Upper lobe of right lung (tissue), 1 donor: ENCODE data around the gene XPR1. TPM values are rescaled to one million over a fixed set of nuclear protein-coding genes. Genes with fewer than 3 reads are reported as not detected.

ENCODE experiments used
- ATAC-seq: fragments of 200-7000 bp; cut with Tn5 transposase; one replicate; pipeline ENCODE4 v1.9.1; 2020; ENCODE audit warnings: mild to moderate bottlenecking, moderate library complexity
- DNase-seq: peaks from one replicate; pipeline ENCODE4 v3.0.0-alpha.2; 2020
- H3K27ac ChIP-seq: fragments of 200-600 bp; one replicate; pipeline ENCODE4 v1.8.0; 2022
- H3K27me3 ChIP-seq: fragments of 200-600 bp; one replicate; pipeline ENCODE4 v1.8.0; 2022; ENCODE audit warnings: mild to moderate bottlenecking
- H3K36me3 ChIP-seq: fragments of 200-600 bp; one replicate; pipeline ENCODE4 v1.8.0; 2022
- H3K4me1 ChIP-seq: fragments of 200-600 bp; one replicate; pipeline ENCODE4 v1.8.0; 2022
- H3K4me3 ChIP-seq: fragments of 200-600 bp; one replicate; pipeline ENCODE4 v1.8.0; 2022; ENCODE audit warnings: mild to moderate bottlenecking
- H3K9me3 ChIP-seq: fragments of 200-600 bp; one replicate; pipeline ENCODE4 v1.8.0; 2022
- intact Hi-C: fragments of 100-400 bp; cut with DNase I; formaldehyde crosslinking; loops from one replicate; pipeline ENCODE4 v1.11.0; 2022
- total RNA-seq: library from RNA; stranded (reverse); fragmentation: NEBNext Ultra II Directional; extraction: Animal tissue kit (Norgen Biotek cat#: 25700); gene quantifications from one replicate; pipeline ENCODE4 v1.2.1, GENCODE V29; 2021
- TF ChIP-seq, protein P1 (sequence below): fragments of 200-600 bp; IDR thresholded peaks from one replicate; pipeline ENCODE4 v1.8.0; 2022; ENCODE audit warnings: antibody characterized with exemption
- donor health status: DM: no; HTN: yes; CAD: no; lungs with severe emphysema.

XPR1 gene
- total RNA-seq, 1 donor from 2014 or later, result 23.5 TPM

DNA sequence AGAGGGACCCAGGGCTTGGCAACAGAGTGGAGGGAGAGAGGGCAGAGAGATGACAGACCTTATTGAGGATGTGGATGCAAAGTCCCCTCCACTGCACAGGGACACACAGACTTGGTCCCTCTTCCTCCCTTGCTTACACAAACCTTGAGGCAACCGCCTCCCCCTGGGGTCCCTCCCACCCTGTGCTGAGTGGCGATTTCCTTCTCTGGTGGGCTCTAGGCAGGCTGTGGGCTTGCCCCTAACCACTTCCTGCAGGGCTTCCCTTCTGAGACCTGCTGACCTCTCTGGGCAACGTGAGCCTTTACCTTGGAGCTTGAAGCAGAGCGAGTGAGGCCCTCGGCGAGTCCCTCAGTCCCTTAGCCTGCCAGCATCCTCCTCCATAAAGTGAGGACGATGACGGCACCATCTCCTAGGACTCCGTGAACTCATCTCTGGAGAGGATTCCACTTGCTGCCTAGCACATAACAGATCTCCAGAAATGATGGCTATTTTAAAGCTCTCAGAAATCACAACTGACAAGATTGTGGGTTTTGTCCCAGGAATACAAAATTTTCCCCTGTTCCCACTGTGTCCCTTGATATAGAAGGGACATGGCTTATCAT lies 305.9 kb downstream of the XPR1 start:
- H3K27ac ChIP-seq, result no peak overlapping the region
- DNase-seq (no peak), ATAC-seq (no peak)
- no peaks in the 10 kb centered on the region for H3K27me3 ChIP-seq
- intact Hi-C loops, result no loop called here
- no peaks in the 10 kb centered on the region for H3K4me1 ChIP-seq
- no peak overlapping the region for H3K4me3 ChIP-seq
- no peaks in the 10 kb centered on the region for H3K9me3 ChIP-seq
- TF ChIP-seq, protein P1, sequence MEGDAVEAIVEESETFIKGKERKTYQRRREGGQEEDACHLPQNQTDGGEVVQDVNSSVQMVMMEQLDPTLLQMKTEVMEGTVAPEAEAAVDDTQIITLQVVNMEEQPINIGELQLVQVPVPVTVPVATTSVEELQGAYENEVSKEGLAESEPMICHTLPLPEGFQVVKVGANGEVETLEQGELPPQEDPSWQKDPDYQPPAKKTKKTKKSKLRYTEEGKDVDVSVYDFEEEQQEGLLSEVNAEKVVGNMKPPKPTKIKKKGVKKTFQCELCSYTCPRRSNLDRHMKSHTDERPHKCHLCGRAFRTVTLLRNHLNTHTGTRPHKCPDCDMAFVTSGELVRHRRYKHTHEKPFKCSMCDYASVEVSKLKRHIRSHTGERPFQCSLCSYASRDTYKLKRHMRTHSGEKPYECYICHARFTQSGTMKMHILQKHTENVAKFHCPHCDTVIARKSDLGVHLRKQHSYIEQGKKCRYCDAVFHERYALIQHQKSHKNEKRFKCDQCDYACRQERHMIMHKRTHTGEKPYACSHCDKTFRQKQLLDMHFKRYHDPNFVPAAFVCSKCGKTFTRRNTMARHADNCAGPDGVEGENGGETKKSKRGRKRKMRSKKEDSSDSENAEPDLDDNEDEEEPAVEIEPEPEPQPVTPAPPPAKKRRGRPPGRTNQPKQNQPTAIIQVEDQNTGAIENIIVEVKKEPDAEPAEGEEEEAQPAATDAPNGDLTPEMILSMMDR, result no peak
- peaks cover 5% of the 10 kb centered on the region for H3K36me3 ChIP-seq

DNA sequence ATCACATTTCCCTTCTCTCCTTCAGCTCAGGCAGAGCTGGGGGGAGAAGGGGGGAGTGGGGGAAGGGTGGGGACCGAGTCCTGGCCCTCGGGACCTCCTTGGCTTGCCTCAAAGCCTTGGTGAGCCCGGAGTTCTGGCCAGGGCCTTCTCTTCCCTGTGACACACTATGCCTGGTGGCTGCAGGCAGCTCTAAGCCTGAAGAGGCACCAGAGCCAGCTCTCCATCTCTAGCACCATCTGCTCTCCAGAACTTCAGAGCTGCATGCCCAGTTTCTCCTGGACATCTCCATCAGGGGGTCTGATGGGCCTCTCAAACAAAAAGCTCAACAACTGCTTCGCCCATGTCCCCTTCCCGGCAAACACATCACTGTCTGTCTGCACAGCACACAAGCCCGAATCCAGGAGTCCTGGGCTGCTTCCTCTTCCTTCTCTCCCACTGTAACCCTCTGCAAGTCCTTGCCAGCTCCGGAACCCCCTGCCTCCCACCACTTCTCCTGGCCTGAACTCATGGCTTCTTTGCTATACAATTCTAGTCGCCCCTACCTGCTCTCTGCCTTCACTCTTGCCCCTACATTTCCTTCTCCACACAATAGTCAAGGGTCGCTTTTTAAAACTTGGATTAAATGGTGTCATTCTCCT lies 307.4 kb downstream of the XPR1 start:
- Histone ChIP-seq H3K27me3 (no peaks in the 10 kb centered on the region), H3K4me3 (no peak overlapping the region), H3K9me3 (no peaks in the 10 kb centered on the region), H3K36me3 (peaks cover 7% of the 10 kb centered on the region), H3K27ac (no peak overlapping the region), H3K4me1 (no peaks in the 10 kb centered on the region)
- intact Hi-C loops, result no loop called here
- TF ChIP-seq, protein P1, result no peak
- no peak for ATAC-seq
- no peak for DNase-seq

DNA sequence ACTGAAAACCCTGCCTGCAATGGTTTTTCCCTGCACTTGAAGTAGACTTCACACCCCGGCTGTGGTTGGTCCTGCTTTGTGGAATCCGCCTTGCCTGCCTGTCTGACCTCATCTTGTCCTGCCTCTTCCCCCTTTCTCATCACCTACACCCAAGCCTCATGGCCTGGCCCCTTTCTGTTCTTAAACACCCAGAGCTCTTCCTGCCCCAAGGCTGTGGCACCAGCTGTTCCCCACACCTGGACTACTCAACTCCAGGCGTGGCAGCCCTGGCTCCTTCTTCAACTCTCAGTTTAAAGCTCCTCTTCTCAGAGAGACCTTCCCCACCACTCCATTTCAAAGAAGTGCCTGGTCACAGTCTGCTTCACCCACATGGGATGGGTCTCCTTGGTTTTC lies 307.9 kb downstream of the XPR1 start:
- TF ChIP-seq, protein P1, result no peak
- Histone ChIP-seq H3K4me1 (no peaks in the 10 kb centered on the region), H3K27me3 (no peaks in the 10 kb centered on the region), H3K4me3 (no peak overlapping the region), H3K9me3 (no peaks in the 10 kb centered on the region), H3K27ac (no peak overlapping the region), H3K36me3 (peaks cover 12% of the 10 kb centered on the region)
- intact Hi-C loops, result no loop called here
- ATAC-seq (no peak), DNase-seq (no peak)

Other genes with a start within 250 kb of the XPR1 start
- gene ACBD6, start 129.4 kb upstream of the XPR1 start, total RNA-seq, result 33.6 TPM
- gene OVAAL, start 73.1 kb upstream of the XPR1 start, total RNA-seq, result not detected